IPS-11a (cell line): ENCODE results near the gene FUT2.
A peak's percentile ranks its signal among the peaks of the same experiment; 100 is the strongest.

Experiments
- H3K4me3 ChIP-seq: one replicate; pipeline ENCODE4 v1.5.1; 2013; ENCODE audit warnings: low read depth, low read length, control low read depth

The FUT2 gene

DNA sequence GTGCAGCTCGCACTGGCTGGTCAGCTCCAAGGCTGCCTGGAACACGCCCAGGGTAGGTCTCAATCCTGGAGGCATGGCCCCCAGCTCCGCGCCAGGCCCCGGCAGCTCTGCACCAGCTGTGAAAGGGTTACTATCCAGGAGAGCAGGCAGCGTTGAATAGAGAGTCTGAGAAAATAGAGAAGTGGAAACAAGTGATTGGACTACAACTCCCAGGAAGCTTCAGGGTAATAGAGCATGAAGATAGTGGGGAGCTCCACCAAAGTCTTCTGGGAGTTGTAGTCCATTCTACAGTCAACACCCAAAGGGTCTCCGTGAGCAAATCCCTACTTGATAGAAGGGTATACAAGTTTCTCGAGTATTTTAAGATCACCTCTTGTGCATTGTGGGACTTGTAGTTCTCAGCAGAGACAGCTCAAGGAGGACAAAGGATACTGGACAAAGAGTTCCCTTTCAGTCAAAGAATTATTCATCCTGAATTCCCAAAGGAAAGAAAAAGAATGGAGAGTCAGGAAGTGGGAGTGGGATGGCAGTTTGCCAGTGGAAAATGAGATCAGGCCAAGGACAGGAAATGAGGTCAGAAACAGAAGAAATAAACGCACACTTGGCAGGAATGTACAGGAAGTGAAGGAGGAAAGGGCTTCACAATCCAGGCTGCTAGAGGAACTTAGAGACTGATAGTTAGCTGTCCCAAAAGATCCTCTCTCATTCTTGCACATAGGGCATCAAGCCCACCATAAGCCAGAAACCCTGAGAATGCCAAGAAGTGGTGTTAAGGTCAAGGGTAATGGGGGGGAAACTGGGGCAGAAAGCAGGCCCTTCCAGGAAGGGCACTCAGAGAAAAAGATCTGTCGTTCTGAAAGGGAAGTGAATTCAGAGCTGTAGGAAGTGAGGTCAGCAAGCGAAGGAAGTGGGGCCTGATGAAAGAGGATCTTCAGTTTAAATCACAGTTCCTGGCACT, 29.3 kb downstream of the FUT2 start:
- H3K4me3 ChIP-seq, result no peak overlapping the region

- no peak overlapping the region for H3K4me3 ChIP-seq
Observed at GRCh38 chr19:48726556-48726955, 30.8 kb downstream of the FUT2 start.

- H3K4me3 ChIP-seq, result no peak overlapping the region
Observed at GRCh38 chr19:48728911-48729664, 33.3 kb downstream of the FUT2 start.

- no peak overlapping the region for H3K4me3 ChIP-seq
Observed at GRCh38 chr19:48731452-48731851, 35.7 kb downstream of the FUT2 start.

- H3K4me3 ChIP-seq, result peak overlapping the region; percentile 39
Observed at GRCh38 chr19:48734625-48735024, 38.9 kb downstream of the FUT2 start.

- H3K4me3 ChIP-seq, result peak overlapping the region; percentile 39
Observed at GRCh38 chr19:48735031-48735615, 39.4 kb downstream of the FUT2 start.

DNA sequence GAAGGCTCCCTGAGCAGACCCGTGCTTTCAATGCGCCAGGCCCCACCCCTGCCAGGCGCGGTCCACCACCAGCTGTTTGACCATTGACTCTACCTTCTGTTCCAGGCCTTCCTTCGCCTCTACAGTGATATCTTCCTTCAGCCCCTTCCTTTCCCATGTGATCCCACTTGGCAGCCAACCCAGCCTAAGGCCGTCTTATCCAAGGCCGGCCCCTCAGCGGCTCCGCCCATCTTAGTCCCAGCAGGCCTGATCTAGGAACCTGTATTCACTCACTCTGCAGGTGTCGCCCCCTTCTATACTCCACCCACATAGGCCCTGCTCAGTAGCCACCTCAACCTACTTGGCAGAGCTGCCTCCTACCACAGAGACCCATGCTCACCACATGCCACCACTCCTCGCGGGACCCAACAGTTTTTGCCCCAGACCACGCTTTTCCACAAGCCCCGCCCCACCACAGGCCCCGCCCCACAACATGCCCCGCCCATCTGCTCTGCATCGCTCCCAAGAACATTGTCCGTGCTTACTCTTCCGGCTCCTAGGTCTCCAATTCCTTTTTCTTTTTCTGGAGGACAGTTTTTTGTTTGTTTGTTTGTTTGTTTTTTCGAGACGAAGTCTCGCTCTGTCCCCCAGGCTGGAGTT, 41.7 kb downstream of the FUT2 start:
- no peak overlapping the region for H3K4me3 ChIP-seq

DNA sequence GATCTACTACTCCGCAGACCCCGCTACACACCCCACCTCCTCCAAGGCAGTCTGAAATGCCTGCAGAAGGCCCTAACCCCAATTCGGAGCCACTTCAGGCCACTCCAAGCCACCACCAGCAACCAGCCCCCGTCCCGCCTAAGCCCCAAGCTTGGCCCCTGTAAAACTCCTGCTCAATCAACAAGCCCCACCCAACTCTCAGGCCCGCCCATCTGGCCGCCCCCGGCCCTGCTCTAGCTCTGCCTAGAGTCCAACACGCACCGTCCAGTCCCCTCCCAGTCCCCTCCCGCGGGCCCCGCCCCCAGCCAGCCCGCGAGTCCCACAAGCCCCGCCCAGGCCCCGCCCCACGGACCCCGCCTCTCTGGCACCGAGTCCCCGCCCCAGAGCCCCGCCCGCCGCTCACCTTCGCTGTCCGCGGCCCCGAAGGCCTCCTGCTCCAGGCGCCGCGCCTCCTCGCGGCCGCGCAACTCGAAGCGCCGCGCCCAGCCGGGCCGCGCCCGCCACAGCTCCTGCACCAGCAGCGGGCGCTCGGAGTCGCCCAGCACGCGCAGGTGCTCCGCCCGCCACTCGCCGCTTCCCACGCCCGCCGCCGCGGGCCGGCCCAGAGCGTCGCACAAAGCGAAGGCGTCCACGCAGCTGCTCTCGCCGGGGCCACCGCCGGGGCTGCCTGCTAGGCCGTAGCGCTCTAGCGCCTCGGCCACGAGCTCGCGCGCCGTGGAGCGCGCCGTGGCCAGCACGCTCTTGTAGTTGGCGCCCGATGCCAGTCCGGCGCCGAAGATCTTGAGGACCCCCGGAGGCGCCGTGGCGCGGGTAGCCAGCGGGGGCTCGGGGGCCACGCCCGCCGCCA, 43.0 kb downstream of the FUT2 start:
- H3K4me3 ChIP-seq, result peak overlapping the region; percentile 45

- H3K4me3 ChIP-seq, result peak overlapping the region; percentile 45
Observed at GRCh38 chr19:48739404-48740163, 43.8 kb downstream of the FUT2 start.

DNA sequence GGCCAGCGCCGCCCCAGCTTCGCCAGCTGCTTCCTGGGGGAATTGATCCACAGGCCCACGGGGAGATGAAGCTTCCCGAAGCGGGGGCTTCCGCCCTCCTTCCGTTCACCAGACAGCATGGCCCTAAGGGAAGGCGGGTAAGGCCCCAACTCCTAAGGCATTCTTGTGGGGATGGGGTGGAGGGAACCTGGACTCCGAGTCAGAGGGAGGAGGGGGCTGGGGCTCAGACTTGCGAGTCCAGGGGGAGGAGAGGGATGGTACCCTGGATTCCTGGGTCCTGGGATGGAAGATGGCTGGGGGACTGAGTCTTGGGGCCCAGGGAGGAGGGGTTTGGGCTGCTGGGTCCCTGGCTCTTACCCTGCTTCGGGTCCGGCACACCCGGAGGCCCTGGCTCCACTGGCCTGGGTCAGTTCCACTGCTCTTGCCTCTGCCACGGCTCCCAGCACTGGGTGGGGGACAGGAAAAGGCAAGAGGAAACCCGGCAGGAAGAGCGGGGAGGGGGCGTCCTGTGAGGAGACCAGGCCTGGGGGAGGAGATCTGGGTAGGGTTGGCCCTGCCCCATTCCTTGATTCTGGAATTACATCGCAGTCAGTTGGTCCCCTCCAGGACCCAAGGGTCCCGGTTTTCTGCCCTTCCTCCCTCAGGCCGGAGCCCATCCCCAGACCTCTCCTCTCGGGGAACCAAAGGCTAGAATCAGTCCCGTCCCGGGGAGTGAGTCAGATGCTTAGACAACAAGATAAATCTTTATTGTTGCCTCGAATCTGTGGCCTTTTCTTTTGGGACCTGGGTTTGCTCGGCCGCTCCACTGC, 44.6 kb downstream of the FUT2 start, which contains the start of gene RASIP1:
Gene RASIP1, minus strand, starts transcription at position 447 of the 809 bp plus-strand sequence. Its CDS starts 328 bp downstream, at position 119.
- H3K4me3 ChIP-seq, result no peak within 1 kb of the TSS

- H3K4me3 ChIP-seq, result no peak overlapping the region
Observed at GRCh38 chr19:48741129-48741999, 45.6 kb downstream of the FUT2 start.

DNA sequence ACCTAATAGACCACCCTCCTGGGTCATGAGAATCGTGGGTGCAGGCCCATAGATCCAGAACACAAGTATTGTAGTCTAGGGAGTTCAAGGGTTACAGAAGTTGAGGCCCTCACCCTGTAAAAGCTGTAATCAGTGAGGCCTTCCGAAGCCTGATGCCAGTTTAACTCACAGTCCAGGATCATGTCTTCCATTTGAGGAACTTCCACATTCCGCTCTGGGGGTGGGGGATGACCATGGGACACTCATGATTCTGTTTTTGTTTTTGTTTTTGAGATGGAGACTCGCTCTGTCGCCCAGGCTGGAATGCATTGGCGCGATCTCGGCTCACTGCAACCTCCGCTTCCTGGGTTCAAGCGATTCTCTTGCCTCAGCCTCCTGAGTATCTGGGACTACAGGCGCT, 46.3 kb downstream of the FUT2 start:
- no peak overlapping the region for H3K4me3 ChIP-seq

- no peak overlapping the region for H3K4me3 ChIP-seq
Observed at GRCh38 chr19:48745208-48745995, 49.6 kb downstream of the FUT2 start.

GRCh38 chr19:48746110-48746509, 50.3 kb downstream of the FUT2 start:
- H3K4me3 ChIP-seq, result no peak overlapping the region

GRCh38 chr19:48746738-48747575, 51.2 kb downstream of the FUT2 start, which contains the start of gene IZUMO1:
Gene IZUMO1, minus strand, starts transcription at chr19:48746909. Its CDS starts 1,050 bp downstream, at chr19:48745859.
- peak within 1 kb of the TSS; percentile 55 for H3K4me3 ChIP-seq
